GM12873 (cell line): ENCODE measurements around the gene PRSS22.

Experiments used
- TF ChIP-seq, protein P1 (sequence below): IDR thresholded peaks from 2 replicates; pipeline ENCODE4 v1.5.1; 2012; ENCODE audit warnings: low read depth, mild to moderate bottlenecking, moderate library complexity, low read length, control low read depth; ENCODE audit not compliant: insufficient read depth; ENCODE audit errors: missing control alignments

The PRSS22 gene

GRCh38 chr16:2902337-2903130 lies 44.6 kb upstream of the PRSS22 start:
- TF ChIP-seq, protein P1, sequence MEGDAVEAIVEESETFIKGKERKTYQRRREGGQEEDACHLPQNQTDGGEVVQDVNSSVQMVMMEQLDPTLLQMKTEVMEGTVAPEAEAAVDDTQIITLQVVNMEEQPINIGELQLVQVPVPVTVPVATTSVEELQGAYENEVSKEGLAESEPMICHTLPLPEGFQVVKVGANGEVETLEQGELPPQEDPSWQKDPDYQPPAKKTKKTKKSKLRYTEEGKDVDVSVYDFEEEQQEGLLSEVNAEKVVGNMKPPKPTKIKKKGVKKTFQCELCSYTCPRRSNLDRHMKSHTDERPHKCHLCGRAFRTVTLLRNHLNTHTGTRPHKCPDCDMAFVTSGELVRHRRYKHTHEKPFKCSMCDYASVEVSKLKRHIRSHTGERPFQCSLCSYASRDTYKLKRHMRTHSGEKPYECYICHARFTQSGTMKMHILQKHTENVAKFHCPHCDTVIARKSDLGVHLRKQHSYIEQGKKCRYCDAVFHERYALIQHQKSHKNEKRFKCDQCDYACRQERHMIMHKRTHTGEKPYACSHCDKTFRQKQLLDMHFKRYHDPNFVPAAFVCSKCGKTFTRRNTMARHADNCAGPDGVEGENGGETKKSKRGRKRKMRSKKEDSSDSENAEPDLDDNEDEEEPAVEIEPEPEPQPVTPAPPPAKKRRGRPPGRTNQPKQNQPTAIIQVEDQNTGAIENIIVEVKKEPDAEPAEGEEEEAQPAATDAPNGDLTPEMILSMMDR: no peak

- TF ChIP-seq, protein P1: no peak
These were observed 42.6 kb upstream of the PRSS22 start for GRCh38 chr16:2900526-2901075.

- TF ChIP-seq, protein P1: no peak
These were observed 41.6 kb upstream of the PRSS22 start for GRCh38 chr16:2899564-2900072.

DNA sequence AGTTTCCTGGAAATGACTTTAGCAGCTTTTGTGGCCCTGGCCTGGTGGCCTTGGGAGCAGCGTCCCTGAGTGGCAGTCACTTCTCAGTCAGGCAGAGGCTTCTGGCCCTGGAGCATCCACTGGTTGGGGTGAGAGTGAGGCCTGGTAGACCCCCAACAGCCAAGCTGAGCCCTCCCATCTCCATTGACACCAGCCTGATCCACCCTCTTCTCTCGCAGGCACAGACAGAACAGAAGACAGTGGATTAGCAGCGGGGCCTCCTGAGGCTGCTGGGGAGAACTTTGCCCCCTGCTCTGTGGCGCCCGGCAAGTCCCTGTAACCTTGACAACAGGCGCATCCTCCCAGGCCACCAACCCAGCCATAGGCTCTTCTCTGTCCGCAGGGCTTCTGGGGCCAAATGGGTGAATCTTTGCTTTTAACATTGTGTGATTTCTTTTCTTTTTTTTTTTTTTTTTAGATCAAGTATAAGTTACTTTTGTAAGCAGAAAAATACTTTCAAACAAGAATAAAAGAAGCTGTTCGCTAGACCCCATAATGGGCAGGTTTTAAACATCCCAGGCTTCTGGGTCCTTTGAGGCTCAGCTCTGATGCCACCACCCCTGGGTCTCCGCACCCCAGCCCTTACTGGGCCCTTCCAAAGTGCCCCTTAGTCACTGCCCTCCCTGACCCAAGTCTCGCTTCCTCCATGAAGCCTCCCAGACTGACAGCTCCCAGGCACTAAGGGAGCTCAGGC lies 41.0 kb upstream of the PRSS22 start:
- TF ChIP-seq, protein P1: no peak

GRCh38 chr16:2897110-2897509 lies 39.1 kb upstream of the PRSS22 start:
- TF ChIP-seq, protein P1: no peak

- TF ChIP-seq, protein P1: no peak
These were observed 38.6 kb upstream of the PRSS22 start for GRCh38 chr16:2896480-2897010.

- TF ChIP-seq, protein P1: no peak
These were observed 37.8 kb upstream of the PRSS22 start for GRCh38 chr16:2895813-2896212.
